IMR-90 (cell line): ENCODE results near the gene TNFSF13B. TPM values are rescaled to one million over a fixed set of nuclear protein-coding genes. Genes with fewer than 3 reads are reported as not detected.

Experiments used
- ATAC-seq: fragments of 200-7000 bp; cut with Tn5 transposase; 2 replicates; pipeline ENCODE4 v1.9.1; 2020; ENCODE audit warnings: low read depth, mild to moderate bottlenecking, moderate library complexity
- BruUV-seq: library from RNA; stranded (reverse); fragments of 400-500 nt; replicated peaks from 2 replicates; lab custom pipeline; 2021; lab: Mats Ljungman, UMichigan
- CTCF ChIA-PET: fragments of 300-600 bp; formaldehyde crosslinking; extraction: SDS; loops from one replicate; lab custom pipeline; 2021; ENCODE audit warnings: antibody characterized with exemption; lab: Yijun Ruan, JAX
- POLR2A ChIA-PET: fragments of 300-600 bp; sonication (Branson Sonifier 250); formaldehyde crosslinking; loops from one replicate; lab custom pipeline; 2022; ENCODE audit warnings: antibody characterized with exemption; ENCODE audit not compliant: unreplicated experiment; lab: Charles Lee
- DNase-seq: peaks from one replicate; pipeline ENCODE4 v3.0.0; 2013
- H2AFZ ChIP-seq: replicated peaks from 2 replicates; pipeline ENCODE3; 2013; ENCODE audit warnings: low read length, mild to moderate bottlenecking; ENCODE audit not compliant: poor library complexity
- H2AK5ac ChIP-seq: 2 replicates; pipeline ENCODE4 v1.6.1; 2013; ENCODE audit warnings: low read depth, low read length, inconsistent platforms
- H2AK9ac ChIP-seq: replicated peaks from 2 replicates; pipeline ENCODE3; 2013; ENCODE audit warnings: mild to moderate bottlenecking, low read depth, low read length, moderate library complexity; ENCODE audit not compliant: poor library complexity
- H2BK120ac ChIP-seq: 2 replicates; pipeline ENCODE4 v1.6.1; 2013; ENCODE audit warnings: low read depth, low read length, inconsistent platforms
- H2BK15ac ChIP-seq: 3 replicates; pipeline ENCODE4 v1.6.1; 2013; ENCODE audit warnings: low read depth, low read length, inconsistent platforms
- H2BK20ac ChIP-seq: 2 replicates; pipeline ENCODE4 v1.6.1; 2013; ENCODE audit warnings: low read depth, mild to moderate bottlenecking, inconsistent platforms, low read length, moderate library complexity
- H2BK5ac ChIP-seq: 2 replicates; pipeline ENCODE4 v1.6.1; 2013; ENCODE audit warnings: mild to moderate bottlenecking, low read depth, low read length, inconsistent platforms; ENCODE audit not compliant: poor library complexity, severe bottlenecking
- H3K14ac ChIP-seq: replicated peaks from 2 replicates; pipeline ENCODE4 v1.6.1; 2013; ENCODE audit warnings: low read depth, low read length, inconsistent platforms
- H3K18ac ChIP-seq: 2 replicates; pipeline ENCODE4 v1.6.1; 2013; ENCODE audit warnings: low read depth, low read length, control low read depth
- H3K23ac ChIP-seq: 2 replicates; pipeline ENCODE4 v1.6.1; 2013; ENCODE audit warnings: low read depth, low read length, inconsistent platforms
- H3K27ac ChIP-seq: 2 replicates; pipeline ENCODE4 v1.5.1; 2013; ENCODE audit warnings: mild to moderate bottlenecking, control low read depth, low read length; ENCODE audit not compliant: insufficient read depth
- H3K27me3 ChIP-seq: 2 replicates; pipeline ENCODE4 v1.6.1; 2013; ENCODE audit warnings: low read length; ENCODE audit not compliant: control insufficient read depth, insufficient read depth
- H3K36me3 ChIP-seq: 2 replicates; pipeline ENCODE4 v1.6.1; 2013; ENCODE audit warnings: low read length, mixed read lengths; ENCODE audit not compliant: control insufficient read depth, insufficient read depth
- H3K4ac ChIP-seq: 2 replicates; pipeline ENCODE4 v1.6.1; 2013; ENCODE audit warnings: low read depth, low read length, inconsistent platforms
- H3K4me1 ChIP-seq: 2 replicates; pipeline ENCODE4 v1.6.1; 2013; ENCODE audit warnings: low read length, mixed read lengths; ENCODE audit not compliant: control insufficient read depth, insufficient read depth
- H3K4me2 ChIP-seq: 2 replicates; pipeline ENCODE4 v1.6.1; 2013; ENCODE audit warnings: low read depth, mild to moderate bottlenecking, control low read depth, low read length, moderate library complexity
- H3K4me3 ChIP-seq: 2 replicates; pipeline ENCODE4 v1.5.1; 2013; ENCODE audit warnings: low read depth, mild to moderate bottlenecking, control low read depth, low read length, moderate library complexity; ENCODE audit not compliant: insufficient read depth
- H3K56ac ChIP-seq: 2 replicates; pipeline ENCODE4 v1.6.1; 2013; ENCODE audit warnings: low read length, inconsistent platforms; ENCODE audit not compliant: insufficient read depth; ENCODE audit errors: extremely low read depth
- H3K79me1 ChIP-seq, 2 experiments: 2 replicates each; pipeline ENCODE4 v1.6.1; 2013; ENCODE audit warnings: low read length in 2 of 2, inconsistent platforms in 1 of 2, low read depth in 1 of 2
- H3K9ac ChIP-seq: 2 replicates; pipeline ENCODE4 v1.6.1; 2013; ENCODE audit warnings: low read depth, low read length, control low read depth
- H3K9me1 ChIP-seq: 2 replicates; pipeline ENCODE4 v1.6.1; 2013; ENCODE audit warnings: low read length, inconsistent platforms; ENCODE audit not compliant: insufficient read depth
- H3K9me3 ChIP-seq: 2 replicates; pipeline ENCODE4 v1.6.1; 2013; ENCODE audit warnings: low read length; ENCODE audit not compliant: control insufficient read depth, insufficient read depth
- H4K20me1 ChIP-seq: 2 replicates; pipeline ENCODE4 v1.6.1; 2013; ENCODE audit warnings: low read length, inconsistent platforms; ENCODE audit not compliant: insufficient read depth
- H4K5ac ChIP-seq: 2 replicates; pipeline ENCODE4 v1.6.1; 2013; ENCODE audit warnings: mild to moderate bottlenecking, low read depth, low read length, control low read depth
- H4K8ac ChIP-seq, 2 experiments: 2 replicates each; pipeline ENCODE4 v1.6.1; 2013; ENCODE audit warnings: low read depth in 2 of 2, low read length in 2 of 2, control low read depth in 1 of 2, inconsistent platforms in 1 of 2
- H4K91ac ChIP-seq: 2 replicates; pipeline ENCODE4 v1.6.1; 2013; ENCODE audit warnings: low read depth, low read length, inconsistent platforms; ENCODE audit not compliant: insufficient read depth
- CEBPB ChIP-seq: IDR thresholded peaks from 2 replicates; pipeline ENCODE4 v1.6.1; 2012; ENCODE audit warnings: low read depth, low read length, improper control_type of control experiment
- CHD1 ChIP-seq: IDR thresholded peaks from 2 replicates; pipeline ENCODE4 v1.6.1; 2012; ENCODE audit warnings: low read depth, low read length, improper control_type of control experiment
- FOS ChIP-seq: fragments of 150-350 bp; IDR thresholded peaks from 2 replicates; pipeline ENCODE4 v1.6.1; 2016; ENCODE audit warnings: low read depth, low read length
- MAFK ChIP-seq: IDR thresholded peaks from 2 replicates; pipeline ENCODE4 v1.6.1; 2012; ENCODE audit warnings: low read depth, low read length, improper control_type of control experiment
- MAZ ChIP-seq: IDR thresholded peaks from 2 replicates; pipeline ENCODE4 v1.6.1; 2012; ENCODE audit warnings: low read depth, mild to moderate bottlenecking, low read length, improper control_type of control experiment, moderate library complexity, borderline replicate concordance
- RAD21 ChIP-seq: IDR thresholded peaks from 2 replicates; pipeline ENCODE4 v1.6.1; 2012; ENCODE audit warnings: low read length, improper control_type of control experiment
- RCOR1 ChIP-seq: IDR thresholded peaks from 2 replicates; pipeline ENCODE4 v1.6.1; 2012; ENCODE audit warnings: mild to moderate bottlenecking, low read length, improper control_type of control experiment; ENCODE audit not compliant: insufficient replicate concordance
- WGBS, 2 experiments: methylation state at CpG; one replicate each; pipeline versions ENCODE4 v1.1.5 to v1.1.7; 2013; ENCODE audit warnings: missing lambda C conversion rate in 2 of 2; ENCODE audit not compliant: insufficient read length in 1 of 2; ENCODE audit errors: extremely low coverage in 2 of 2; 5-methylcytosine and 5-hydroxymethylcytosine counted together
- dilution Hi-C: fragments of 300-500 bp; cut with HindIII; formaldehyde crosslinking; loops from one replicate; pipeline ENCODE4 v1.14.3; 2018; ENCODE audit warnings: low sequenced_read_pairs; ENCODE audit not compliant: unreplicated experiment
- in situ Hi-C: fragments of 300-500 bp; cut with MboI; formaldehyde crosslinking; loops from 3 replicates; pipeline ENCODE4 v1.14.3; 2019; ENCODE audit warnings: low sequenced_read_pairs, inconsistent platforms, mixed read lengths
- intact Hi-C: fragments of 100-400 bp; cut with micrococcal nuclease; formaldehyde crosslinking; loops from 2 replicates; pipeline ENCODE4 v1.10.0; 2022
- polyA plus RNA-seq, 3 experiments: library from polyadenylated mRNA; depleted of rRNA; stranded (reverse); fragments of >200 nt; gene quantifications; 2 replicates each; pipeline ENCODE4 v1.2.3, GENCODE V29; 2012; ENCODE audit warnings: low replicate concordance in 1 of 3
- total RNA-seq: library from RNA; depleted of rRNA; stranded (reverse); fragments of >200 nt; gene quantifications from 2 replicates; pipeline ENCODE4 v1.2.3, GENCODE V29; 2012
- TF ChIP-seq, protein P1 (sequence below): fragments of 150-350 bp; IDR thresholded peaks from 2 replicates; pipeline ENCODE4 v1.6.1; 2017; ENCODE audit warnings: mild to moderate bottlenecking, antibody characterized with exemption, low read length, low read depth

The TNFSF13B gene
- total and polyA plus RNA-seq, 2 of the 4 experiments (the other 2 are of a cell fraction): 0.29 to 0.54 TPM

DNA sequence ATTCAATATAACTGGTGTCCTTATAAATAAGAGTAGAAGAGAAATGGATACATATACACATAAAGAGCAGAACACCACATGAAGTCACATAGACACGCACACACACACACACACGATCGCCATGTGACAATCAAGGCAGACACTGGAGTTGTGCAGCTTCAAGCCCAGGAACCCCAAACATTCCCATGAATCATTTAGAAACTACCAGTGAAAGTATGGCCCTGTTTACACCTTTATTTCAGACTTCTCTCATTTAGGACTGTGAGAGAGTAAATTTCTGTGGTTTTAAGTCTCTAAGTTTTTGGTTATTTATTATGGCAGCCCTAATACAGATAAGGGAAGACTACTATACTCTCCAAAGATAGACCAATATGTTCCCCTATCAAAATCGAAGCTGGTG is 20.4 kb upstream of the TNFSF13B start:
- H4K91ac ChIP-seq: no peak overlapping the region
- BruUV-seq: no TSS peak
- CTCF ChIA-PET: no interaction called here
- H2BK20ac ChIP-seq: no peak overlapping the region
- in situ Hi-C loops: no loop called here
- H3K4me1 ChIP-seq: no peaks in the 10 kb centered on the region
- DNase-seq (no peak), ATAC-seq (no peak)
- no peak overlapping the region for H3K23ac ChIP-seq
- H3K9me1 ChIP-seq: no peaks in the 10 kb centered on the region
- POLR2A ChIA-PET: no interaction called here
- H3K79me1 ChIP-seq: no peaks in the 10 kb centered on the region
- intact Hi-C loops: no loop called here
- H3K4ac ChIP-seq: no peak overlapping the region
- H3K27me3 ChIP-seq: no peaks in the 10 kb centered on the region
- TF ChIP-seq CEBPB (no peak), RAD21 (no peak), CHD1 (no peak), MAFK (no peak), MAZ (no peak), RCOR1 (no peak), FOS (no peak)
- TF ChIP-seq, protein P1, sequence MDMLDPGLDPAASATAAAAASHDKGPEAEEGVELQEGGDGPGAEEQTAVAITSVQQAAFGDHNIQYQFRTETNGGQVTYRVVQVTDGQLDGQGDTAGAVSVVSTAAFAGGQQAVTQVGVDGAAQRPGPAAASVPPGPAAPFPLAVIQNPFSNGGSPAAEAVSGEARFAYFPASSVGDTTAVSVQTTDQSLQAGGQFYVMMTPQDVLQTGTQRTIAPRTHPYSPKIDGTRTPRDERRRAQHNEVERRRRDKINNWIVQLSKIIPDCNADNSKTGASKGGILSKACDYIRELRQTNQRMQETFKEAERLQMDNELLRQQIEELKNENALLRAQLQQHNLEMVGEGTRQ: no peak
- dilution Hi-C loops: no loop called here
- no peak overlapping the region for H2BK15ac ChIP-seq
- no peak overlapping the region for H3K4me2 ChIP-seq
- no peak overlapping the region for H4K8ac ChIP-seq
- H3K56ac ChIP-seq: no peak overlapping the region
- no CpG with 5 or more reads among the region's 4 CpGs for WGBS, 2 experiments
- no peak overlapping the region for H2AK9ac ChIP-seq
- H2BK5ac ChIP-seq: no peak overlapping the region
- no peaks in the 10 kb centered on the region for H3K9me3 ChIP-seq
- no peaks in the 10 kb centered on the region for H3K36me3 ChIP-seq
- no peak overlapping the region for H2AK5ac ChIP-seq
- no peak overlapping the region for H3K4me3 ChIP-seq
- H3K18ac ChIP-seq: no peak overlapping the region
- H3K27ac ChIP-seq: no peak overlapping the region
- H2BK120ac ChIP-seq: no peak overlapping the region
- no peak overlapping the region for H2AFZ ChIP-seq
- H4K20me1 ChIP-seq: no peaks in the 10 kb centered on the region
- no peak overlapping the region for H4K5ac ChIP-seq
- H3K14ac ChIP-seq: no peak overlapping the region
- H3K9ac ChIP-seq: no peak overlapping the region
